VCaP (cell line): Measurements from ENCODE around the gene ZFPM1.

Experiments
- H3K27ac ChIP-seq: fragments of 450-650 bp; 2 replicates; pipeline ENCODE4 v1.5.1; 2017
- TF ChIP-seq, protein P1 (sequence below): fragments of 450-650 bp; conservative IDR thresholded peaks from 2 replicates; pipeline ENCODE4 v1.5.1; 2017; ENCODE audit warnings: mild to moderate bottlenecking, moderate library complexity

The ZFPM1 gene

DNA sequence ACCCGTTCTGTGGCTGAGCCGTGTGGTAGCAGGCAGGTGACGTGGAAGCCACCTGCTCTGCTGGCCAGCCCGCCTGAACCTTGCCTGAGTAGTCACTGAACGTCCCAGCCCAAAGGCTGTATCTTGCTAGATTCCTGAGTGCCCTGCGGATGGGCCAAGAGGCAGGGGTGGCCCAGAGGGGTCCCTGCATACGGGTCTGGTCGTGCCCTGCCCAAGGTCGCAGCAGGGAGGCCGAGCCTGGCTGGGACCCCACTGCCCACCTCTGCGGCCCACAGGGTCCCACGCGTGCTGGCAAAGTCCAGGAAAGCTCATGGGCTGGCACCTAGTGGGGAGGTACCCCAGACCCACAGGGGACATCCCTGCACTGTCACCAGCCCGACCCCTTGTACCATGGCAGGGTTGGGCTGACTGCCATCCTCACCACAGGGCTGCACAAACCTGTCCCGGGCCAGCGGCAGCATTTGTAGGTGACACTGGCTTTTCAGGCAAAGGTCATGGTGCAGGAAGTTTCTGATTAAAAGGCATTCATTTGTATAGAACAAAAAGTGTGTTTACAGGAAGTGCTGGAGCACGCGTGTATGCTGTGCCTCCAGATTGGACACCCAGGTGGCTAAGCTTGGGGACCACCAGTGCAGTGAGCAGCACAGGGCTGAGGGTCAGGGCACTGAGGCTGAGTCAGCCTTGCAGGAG is 72.0 kb downstream of the ZFPM1 start:
- H3K27ac ChIP-seq, result no peak overlapping the region
- TF ChIP-seq, protein P1, sequence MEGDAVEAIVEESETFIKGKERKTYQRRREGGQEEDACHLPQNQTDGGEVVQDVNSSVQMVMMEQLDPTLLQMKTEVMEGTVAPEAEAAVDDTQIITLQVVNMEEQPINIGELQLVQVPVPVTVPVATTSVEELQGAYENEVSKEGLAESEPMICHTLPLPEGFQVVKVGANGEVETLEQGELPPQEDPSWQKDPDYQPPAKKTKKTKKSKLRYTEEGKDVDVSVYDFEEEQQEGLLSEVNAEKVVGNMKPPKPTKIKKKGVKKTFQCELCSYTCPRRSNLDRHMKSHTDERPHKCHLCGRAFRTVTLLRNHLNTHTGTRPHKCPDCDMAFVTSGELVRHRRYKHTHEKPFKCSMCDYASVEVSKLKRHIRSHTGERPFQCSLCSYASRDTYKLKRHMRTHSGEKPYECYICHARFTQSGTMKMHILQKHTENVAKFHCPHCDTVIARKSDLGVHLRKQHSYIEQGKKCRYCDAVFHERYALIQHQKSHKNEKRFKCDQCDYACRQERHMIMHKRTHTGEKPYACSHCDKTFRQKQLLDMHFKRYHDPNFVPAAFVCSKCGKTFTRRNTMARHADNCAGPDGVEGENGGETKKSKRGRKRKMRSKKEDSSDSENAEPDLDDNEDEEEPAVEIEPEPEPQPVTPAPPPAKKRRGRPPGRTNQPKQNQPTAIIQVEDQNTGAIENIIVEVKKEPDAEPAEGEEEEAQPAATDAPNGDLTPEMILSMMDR, result no peak

DNA sequence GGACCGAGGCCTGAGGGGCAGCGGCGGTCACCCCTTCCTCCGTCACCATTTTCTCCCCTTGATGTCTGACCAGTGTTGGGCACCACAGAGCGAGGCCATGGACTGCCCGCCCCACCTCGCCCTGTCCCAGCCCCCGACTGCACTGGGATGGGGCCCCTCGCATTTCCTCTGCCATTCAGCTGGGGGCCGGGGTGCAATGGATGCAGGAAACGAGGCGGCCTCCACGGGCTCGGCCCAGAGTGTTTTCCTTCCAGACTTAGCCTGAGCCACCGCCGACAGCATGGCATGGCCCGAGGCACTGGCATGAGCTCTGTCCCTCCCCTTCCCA is 72.5 kb downstream of the ZFPM1 start:
- TF ChIP-seq, protein P1, result no peak
- H3K27ac ChIP-seq, result no peak overlapping the region

DNA sequence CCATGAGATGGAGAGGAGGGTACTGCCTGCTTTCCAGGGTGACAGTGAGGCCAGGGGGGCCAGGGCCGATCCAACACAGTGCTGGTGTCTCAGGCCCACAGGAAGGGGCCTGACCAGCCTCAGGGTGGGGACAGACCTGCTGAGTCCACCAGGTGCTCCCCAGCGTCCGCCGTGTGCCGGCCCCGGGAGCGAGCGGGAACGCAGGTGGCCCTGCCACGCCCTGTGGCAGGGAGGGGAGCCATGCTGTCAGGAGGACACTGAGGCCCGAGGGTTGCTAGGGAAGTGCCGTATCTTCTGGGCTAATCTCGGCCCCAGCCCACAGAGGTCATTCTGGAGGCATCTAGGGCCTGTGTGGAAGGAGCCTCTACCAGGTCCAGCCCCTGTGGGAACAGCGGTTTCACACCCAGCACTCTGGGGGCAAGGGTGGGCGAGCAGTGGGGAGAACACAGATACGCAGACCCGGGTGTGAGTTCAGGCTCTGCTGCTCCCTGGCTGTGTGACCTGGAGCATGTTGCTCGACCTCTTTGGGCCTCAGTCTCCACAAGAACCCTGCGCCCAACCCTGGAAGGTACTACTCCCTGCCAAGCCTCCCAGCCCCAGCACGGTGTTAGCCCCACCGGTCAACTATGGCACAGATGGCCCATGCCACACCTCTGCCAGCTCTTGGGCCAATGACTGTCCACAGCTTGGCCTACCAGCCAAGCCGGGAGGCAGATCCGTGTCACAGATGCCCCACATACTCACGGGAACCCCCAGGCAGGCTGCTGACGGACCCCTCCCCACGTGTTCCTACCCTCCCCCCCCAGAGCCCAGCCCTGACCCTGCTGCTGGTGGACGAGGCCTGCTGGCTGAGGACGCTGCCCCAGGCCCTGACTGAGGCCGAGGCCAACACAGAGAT is 73.2 kb downstream of the ZFPM1 start:
- H3K27ac ChIP-seq, result no peak overlapping the region

DNA sequence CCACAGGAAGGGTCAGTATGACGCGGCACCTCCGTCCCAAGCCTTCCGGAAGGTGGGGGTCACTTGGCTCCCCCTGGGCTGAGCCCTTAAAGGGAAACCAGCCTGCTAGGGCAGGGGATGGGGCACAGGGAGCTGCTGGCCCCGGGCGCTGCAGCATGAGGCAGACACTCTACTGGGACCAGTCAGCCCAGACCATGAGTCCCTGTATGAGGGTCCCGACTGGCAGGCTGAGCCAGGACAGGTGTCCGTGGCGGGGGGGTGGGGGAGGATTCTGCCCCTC is 73.8 kb downstream of the ZFPM1 start:
- TF ChIP-seq, protein P1, result no peak
- H3K27ac ChIP-seq, result no peak overlapping the region

More for the DNA sequence above, 73.2 kb downstream of the ZFPM1 start:
- TF ChIP-seq, protein P1, result no peak

DNA sequence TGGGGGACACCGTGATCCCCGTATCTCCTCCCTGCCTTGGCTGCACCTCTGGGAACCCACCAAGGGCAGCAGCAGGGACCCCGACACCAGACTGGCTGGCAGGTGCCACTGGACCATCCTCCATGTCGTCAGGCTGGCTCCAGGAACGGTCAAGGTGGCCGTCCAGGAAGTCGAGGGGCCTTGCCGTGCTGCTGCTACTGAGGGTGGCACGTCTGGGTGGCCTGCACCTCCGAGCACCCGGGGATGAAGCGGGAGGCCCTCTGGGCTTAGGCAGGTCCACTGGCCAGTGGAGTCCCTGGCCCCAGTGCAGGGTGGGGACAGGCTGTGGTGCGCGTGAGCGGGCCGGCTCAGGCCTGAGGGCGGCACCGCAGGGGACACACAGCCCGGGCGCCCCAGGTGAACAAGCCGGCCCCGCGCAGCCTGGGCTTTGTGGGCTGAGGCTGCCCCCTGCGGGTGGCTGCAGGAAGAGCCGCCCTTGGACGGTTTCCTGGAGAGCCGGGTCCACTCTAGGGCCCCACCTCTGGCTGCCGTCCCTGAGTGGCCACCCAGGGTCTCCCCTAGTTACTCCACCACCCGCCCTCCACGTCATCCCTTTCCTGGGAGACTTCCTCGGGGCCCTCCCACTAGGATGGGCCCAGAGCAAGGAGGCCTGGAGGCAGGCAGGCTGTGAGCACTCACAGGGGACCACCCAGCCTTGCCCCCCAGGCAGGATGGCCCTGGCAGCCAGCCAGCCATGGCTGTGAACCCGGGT is 74.3 kb downstream of the ZFPM1 start:
- TF ChIP-seq, protein P1, result peak; percentile 57

DNA sequence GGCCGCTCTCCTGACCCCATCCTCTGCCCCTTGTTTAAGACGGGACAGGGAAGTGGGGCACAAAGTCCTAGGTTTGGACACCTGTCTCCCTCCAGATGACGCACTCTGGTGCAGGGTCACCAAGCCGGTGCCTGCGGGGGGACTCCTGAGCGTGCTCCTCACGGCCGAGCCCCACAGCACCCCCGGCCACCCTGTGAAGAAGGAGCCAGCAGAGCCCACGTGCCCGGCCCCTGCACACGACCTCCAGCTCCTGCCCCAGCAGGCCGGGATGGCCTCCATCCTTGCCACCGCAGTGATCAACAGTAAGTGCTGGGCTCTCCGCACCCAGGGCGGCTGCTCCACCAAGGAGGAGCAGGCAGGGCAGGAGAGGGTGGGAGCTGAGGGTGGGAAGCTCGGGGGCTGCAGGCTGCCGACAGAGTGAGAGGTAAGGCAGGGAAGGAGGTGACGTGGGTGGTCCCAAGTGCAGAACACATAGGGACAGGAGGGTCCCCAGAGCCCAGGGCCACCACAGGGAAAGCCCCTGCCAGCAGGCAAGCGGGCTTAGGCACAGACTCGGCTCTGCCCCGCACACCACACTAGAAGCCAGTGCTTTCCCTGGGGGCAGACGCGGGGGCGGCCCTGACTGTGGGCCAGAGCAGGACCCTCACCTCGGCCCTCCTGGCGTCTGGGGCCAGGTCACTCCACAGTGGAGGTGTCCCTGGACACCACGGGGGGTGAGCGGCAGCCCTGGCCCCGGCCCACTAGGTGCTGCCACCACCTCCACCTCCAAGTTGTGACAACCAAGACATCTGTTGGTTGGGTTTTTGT is 75.1 kb downstream of the ZFPM1 start:
- H3K27ac ChIP-seq, result no peak overlapping the region
- TF ChIP-seq, protein P1, result no peak

More for the DNA sequence above, 74.3 kb downstream of the ZFPM1 start:
- no peak overlapping the region for H3K27ac ChIP-seq
